Muscle of back (tissue), 11 donors: ENCODE results near the gene TMEM51. TPM values are rescaled to one million over a fixed set of nuclear protein-coding genes. Genes with fewer than 3 reads are reported as not detected.

Experiments
- DNase-seq, 3 donors: peaks; one replicate each; pipeline versions ENCODE4 v3.0.0 to v3.0.0-alpha.2; 2013
- polyA plus RNA-seq, 10 donors: library from polyadenylated mRNA; unstranded; fragments of 120-200 nt; gene quantifications; one replicate each; pipeline ENCODE4 v1.2.1, GENCODE V29; 2013; ENCODE audit not compliant: insufficient read length in 10 of 10

TMEM51 gene
- polyA plus RNA-seq, 10 donors, result 5.4 to 8.5 (median 7.3) TPM

- no peak for DNase-seq
Observed at GRCh38 chr1:15215116-15215515, 61.6 kb downstream of the TMEM51 start.

GRCh38 chr1:15217654-15218053, 64.1 kb downstream of the TMEM51 start:
- no peak for DNase-seq

- no peak for DNase-seq
Observed at GRCh38 chr1:15218287-15219279, 65.0 kb downstream of the TMEM51 start.

GRCh38 chr1:15219280-15220023, 65.9 kb downstream of the TMEM51 start:
- DNase-seq, result no peak

GRCh38 chr1:15220024-15220392, 66.5 kb downstream of the TMEM51 start:
- DNase-seq, result no peak

GRCh38 chr1:15220825-15221431, 67.4 kb downstream of the TMEM51 start:
- no peak for DNase-seq

- DNase-seq, result no peak
Observed at GRCh38 chr1:15222653-15223303, 69.2 kb downstream of the TMEM51 start.

GRCh38 chr1:15224259-15224869, 70.8 kb downstream of the TMEM51 start:
- no peak for DNase-seq

- no peak for DNase-seq
Observed at GRCh38 chr1:15224974-15225373, 71.4 kb downstream of the TMEM51 start.

- DNase-seq, result no peak
Observed at GRCh38 chr1:15225461-15225860, 71.9 kb downstream of the TMEM51 start.

- no peak for DNase-seq
Observed at GRCh38 chr1:15226388-15227255, 73.1 kb downstream of the TMEM51 start.

GRCh38 chr1:15229707-15230131, 76.2 kb downstream of the TMEM51 start:
- no peak for DNase-seq

- no peak for DNase-seq
Observed at GRCh38 chr1:15231714-15232201, 78.2 kb downstream of the TMEM51 start.

- no peak for DNase-seq
Observed at GRCh38 chr1:15233689-15234088, 80.1 kb downstream of the TMEM51 start.

- no peak for DNase-seq
Observed at GRCh38 chr1:15236321-15236721, 82.8 kb downstream of the TMEM51 start.

- DNase-seq, result no peak
Observed at GRCh38 chr1:15236746-15237145, 83.2 kb downstream of the TMEM51 start.

GRCh38 chr1:15238789-15239188, 85.2 kb downstream of the TMEM51 start:
- DNase-seq, result no peak

GRCh38 chr1:15242766-15243165, 89.2 kb downstream of the TMEM51 start:
- no peak for DNase-seq

GRCh38 chr1:15243275-15244043, 89.9 kb downstream of the TMEM51 start:
- no peak for DNase-seq
